ENCODE results near the gene GSTO2.

- TF ChIP-seq POLR2AphosphoS5 (IDR thresholded peaks at IDR 0.05) (no peak), CTCF (IDR thresholded peaks at IDR 0.05 in 8 of 11, conservative IDR thresholded peaks at IDR 0.05 in 3 of 11) (no peak), POLR2A (IDR thresholded peaks at IDR 0.05) (no peak)
Observed at GRCh38 chr10:104232613-104233102, 36.3 kb upstream of the GSTO2 start.
